Gastrocnemius medialis (tissue), 4 donors: Measurements from ENCODE around the gene NRF1. TPM values are rescaled to one million over a fixed set of nuclear protein-coding genes. Genes with fewer than 3 reads are reported as not detected.
A peak's percentile ranks its signal among the peaks of the same experiment; 100 is the strongest.

ENCODE experiments used
- ATAC-seq, 2 donors: fragments of 150-250 bp; one replicate each; pipeline ENCODE4 v1.9.1; 2016
- DNase-seq, 2 donors: peaks; one replicate each; pipeline ENCODE4 v3.0.0-alpha.2; 2019
- H3K27ac ChIP-seq, 4 donors: fragments of 200-600 bp; sonication (generic); 1 replicate in 1 of 4; 2 replicates in 3 of 4; pipeline ENCODE4 v1.5.1; 2016 to 2018; ENCODE audit warnings: mild to moderate bottlenecking in 2 of 4, moderate library complexity in 1 of 4
- H3K27me3 ChIP-seq, 3 donors: fragments of 200-600 bp; sonication (generic) in 2 of 3; 1 replicate in 1 of 3; 2 replicates in 2 of 3; pipeline versions ENCODE4 v1.5.1 to v1.6.0; 2016 to 2019; ENCODE audit warnings: mild to moderate bottlenecking in 1 of 3, moderate library complexity in 1 of 3
- H3K36me3 ChIP-seq, 2 donors: fragments of 200-600 bp; sonication (generic) in 1 of 2; one replicate each; pipeline ENCODE4 v1.5.1; 2017 to 2018
- H3K4me1 ChIP-seq, 2 donors: fragments of 200-600 bp; sonication (generic) in 1 of 2; one replicate each; pipeline ENCODE4 v1.5.1; 2016 to 2017; ENCODE audit warnings: mild to moderate bottlenecking in 2 of 2
- H3K4me3 ChIP-seq, 4 donors: fragments of 200-600 bp; sonication (generic) in 3 of 4; 1 replicate in 1 of 4; 2 replicates in 3 of 4; pipeline ENCODE4 v1.5.1; 2016 to 2019; ENCODE audit warnings: mild to moderate bottlenecking in 2 of 4
- H3K9me3 ChIP-seq, 3 donors: fragments of 200-600 bp; sonication (generic) in 2 of 3; 1 replicate in 1 of 3; 2 replicates in 2 of 3; pipeline ENCODE4 v1.5.1; 2016 to 2019
- CTCF ChIP-seq, 5 experiments: fragments of 450-650 bp in 3 of 5; fragments of 200-600 bp in 2 of 5; sonication (generic) in 2 of 5; IDR thresholded peaks in 4 of 5; conservative IDR thresholded peaks in 1 of 5; 1 replicate in 4 of 5; 2 replicates in 1 of 5; pipeline ENCODE4 v1.5.1; 2016 to 2019; ENCODE audit warnings: antibody characterized with exemption in 5 of 5, mild to moderate bottlenecking in 3 of 5, moderate library complexity in 3 of 5
- POLR2A ChIP-seq, 2 donors: fragments of 450-650 bp; IDR thresholded peaks; one replicate each; pipeline ENCODE4 v1.6.1; 2017; ENCODE audit warnings: antibody characterized with exemption in 2 of 2, mild to moderate bottlenecking in 2 of 2, moderate library complexity in 2 of 2
- in situ Hi-C, 4 donors: fragments of 200-750 bp; cut with MboI; loops; one replicate each; pipeline versions ENCODE4 v1.15.0 to v1.8.0; 2017; ENCODE audit warnings: low sequenced_read_pairs in 4 of 4
- intact Hi-C: fragments of 100-400 bp; cut with DNase I; formaldehyde crosslinking; loops from one replicate; pipeline ENCODE4 v1.15.1; 2023; ENCODE audit warnings: low total_unique reads
- total RNA-seq, 4 donors: library from RNA; depleted of rRNA; stranded (reverse); fragments of >200 nt; gene quantifications; one replicate each; pipeline versions ENCODE4 v1.1.0 to v1.2.3, GENCODE V29; 2016

NRF1 gene
- total RNA-seq, 4 donors from 2014 or later: 11.3 to 26.3 (median 18.0) TPM

- in situ Hi-C loops (no loop called here), intact Hi-C loops (no loop called here)
- H3K4me1 ChIP-seq: peaks cover 8 to 12% of the 10 kb centered on the region in 2 donors
- H3K27me3 ChIP-seq: no peaks in the 10 kb centered on the region
- DNase-seq: no peak
- ATAC-seq: no peak
- no peaks in the 10 kb centered on the region for H3K9me3 ChIP-seq
- H3K4me3 ChIP-seq: no peak overlapping the region
- H3K36me3 ChIP-seq: no peaks in the 10 kb centered on the region
- no peak overlapping the region for H3K27ac ChIP-seq
- no peak for TF ChIP-seq CTCF (IDR thresholded peaks at IDR 0.05 in 4 of 5, conservative IDR thresholded peaks at IDR 0.05 in 1 of 5)
- no peak for TF ChIP-seq POLR2A (IDR thresholded peaks at IDR 0.05)
These were observed 184.8 kb downstream of the NRF1 start for GRCh38 chr7:129796186-129796775.

GRCh38 chr7:129797214-129797789 is 185.8 kb downstream of the NRF1 start:
- Histone ChIP-seq H3K4me3 (no peak overlapping the region), H3K4me1 (peaks cover 8 to 12% of the 10 kb centered on the region in 2 donors), H3K9me3 (no peaks in the 10 kb centered on the region), H3K27ac (peak overlapping the region in 2 of 4 donors; percentile 29 to 41), H3K36me3 (no peaks in the 10 kb centered on the region), H3K27me3 (no peaks in the 10 kb centered on the region)
- ATAC-seq (no peak), DNase-seq (no peak)
- intact Hi-C loops: no loop called here
- TF ChIP-seq POLR2A (IDR thresholded peaks at IDR 0.05): no peak
- TF ChIP-seq CTCF (IDR thresholded peaks at IDR 0.05 in 4 of 5, conservative IDR thresholded peaks at IDR 0.05 in 1 of 5): no peak
- in situ Hi-C loops: no loop called here

- no peak overlapping the region for H3K4me3 ChIP-seq
- H3K9me3 ChIP-seq: no peaks in the 10 kb centered on the region
- H3K36me3 ChIP-seq: no peaks in the 10 kb centered on the region
- no peak for ATAC-seq
- in situ Hi-C loops: no loop called here
- TF ChIP-seq CTCF (IDR thresholded peaks at IDR 0.05 in 4 of 5, conservative IDR thresholded peaks at IDR 0.05 in 1 of 5) (no peak), POLR2A (IDR thresholded peaks at IDR 0.05) (no peak)
- no peak for DNase-seq
- H3K27ac ChIP-seq: peak overlapping the region in 1 of 4 donors; percentile 36
- H3K4me1 ChIP-seq: peaks cover 8 to 12% of the 10 kb centered on the region in 2 donors
- intact Hi-C loops: no loop called here
- H3K27me3 ChIP-seq: no peaks in the 10 kb centered on the region
These were observed 187.3 kb downstream of the NRF1 start for GRCh38 chr7:129798616-129799349.

GRCh38 chr7:129799350-129799955 is 187.9 kb downstream of the NRF1 start:
- TF ChIP-seq POLR2A (IDR thresholded peaks at IDR 0.05) (no peak), CTCF (IDR thresholded peaks at IDR 0.05 in 4 of 5, conservative IDR thresholded peaks at IDR 0.05 in 1 of 5) (no peak)
- ATAC-seq: no peak
- Histone ChIP-seq H3K4me1 (peaks cover 9 to 12% of the 10 kb centered on the region in 2 donors), H3K27ac (no peak overlapping the region), H3K27me3 (no peaks in the 10 kb centered on the region), H3K36me3 (no peaks in the 10 kb centered on the region), H3K4me3 (no peak overlapping the region), H3K9me3 (no peaks in the 10 kb centered on the region)
- in situ Hi-C loops: no loop called here
- intact Hi-C loops: no loop called here
- no peak for DNase-seq
